H1 (cell line): ENCODE data around the gene GLRX5.

Experiments used
- CBX5 ChIP-seq: fragments of 300-800, 300-1000 bp; sonication (generic); IDR thresholded peaks from 2 replicates; pipeline ENCODE4 v1.7.1; 2016; ENCODE audit warnings: antibody characterized with exemption, low read length, low read depth
- CHD1 ChIP-seq: IDR thresholded peaks from 2 replicates; pipeline ENCODE4 v1.6.1; 2012; ENCODE audit warnings: low read depth, low read length, improper control_type of control experiment
- CREB1 ChIP-seq: IDR thresholded peaks from 2 replicates; pipeline ENCODE4 v1.6.1; 2012; ENCODE audit warnings: inconsistent platforms
- EP300 ChIP-seq, 2 experiments: IDR thresholded peaks; 1 replicate in 1 of 2; 2 replicates in 1 of 2; pipeline ENCODE4 v1.6.1; 2011 to 2012; ENCODE audit warnings: low read depth in 2 of 2, low read length in 2 of 2, mild to moderate bottlenecking in 2 of 2, borderline replicate concordance in 1 of 2, inconsistent platforms in 1 of 2, moderate library complexity in 1 of 2
- GABPA ChIP-seq: IDR thresholded peaks from 2 replicates; pipeline ENCODE4 v1.6.1; 2011; ENCODE audit warnings: mild to moderate bottlenecking, low read length, moderate library complexity, borderline replicate concordance; ENCODE audit not compliant: insufficient read depth
- GTF2F1 ChIP-seq: IDR thresholded peaks from 2 replicates; pipeline ENCODE4 v1.6.1; 2012; ENCODE audit warnings: low read depth, low read length, improper control_type of control experiment, borderline replicate concordance
- MAFK ChIP-seq: IDR thresholded peaks from 2 replicates; pipeline ENCODE4 v1.6.1; 2012; ENCODE audit warnings: low read depth, mild to moderate bottlenecking, improper control_type of control experiment, low read length
- NRF1 ChIP-seq: IDR thresholded peaks from 2 replicates; pipeline ENCODE4 v1.6.1; 2011; ENCODE audit warnings: mild to moderate bottlenecking, low read depth, low read length, improper control_type of control experiment
- POLR2A ChIP-seq, 2 experiments: IDR thresholded peaks; 1 replicate in 1 of 2; 2 replicates in 1 of 2; pipeline ENCODE4 v1.6.1; 2011; ENCODE audit warnings: low read depth in 2 of 2, low read length in 2 of 2, mild to moderate bottlenecking in 2 of 2; ENCODE audit errors: control extremely low read depth in 1 of 2
- POLR2AphosphoS5 ChIP-seq: IDR thresholded peaks from 2 replicates; pipeline ENCODE4 v1.6.1; 2011; ENCODE audit warnings: low read depth, low read length
- RBBP5 ChIP-seq: IDR thresholded peaks from 2 replicates; pipeline ENCODE4 v1.7.1; 2012; ENCODE audit warnings: low read depth, mild to moderate bottlenecking, inconsistent platforms, low read length, moderate library complexity, borderline replicate concordance
- SIN3A ChIP-seq, 2 experiments: IDR thresholded peaks in 1 of 2; conservative IDR thresholded peaks in 1 of 2; 2 replicates each; pipeline ENCODE4 v1.6.1; 2011 to 2012; ENCODE audit warnings: low read length in 2 of 2, improper control_type of control experiment in 1 of 2, low read depth in 1 of 2, mild to moderate bottlenecking in 1 of 2
- TF ChIP-seq, protein P1 (sequence below), 3 experiments: IDR thresholded peaks; 1 replicate in 2 of 3; 2 replicates in 1 of 3; pipeline versions ENCODE4 v1.5.1 to v1.6.1; 2011; ENCODE audit warnings: low read length in 3 of 3, mild to moderate bottlenecking in 3 of 3, inconsistent platforms in 2 of 3, low read depth in 1 of 3, moderate library complexity in 1 of 3; ENCODE audit not compliant: insufficient read depth in 1 of 3; ENCODE audit errors: control extremely low read depth in 1 of 3

DNA sequence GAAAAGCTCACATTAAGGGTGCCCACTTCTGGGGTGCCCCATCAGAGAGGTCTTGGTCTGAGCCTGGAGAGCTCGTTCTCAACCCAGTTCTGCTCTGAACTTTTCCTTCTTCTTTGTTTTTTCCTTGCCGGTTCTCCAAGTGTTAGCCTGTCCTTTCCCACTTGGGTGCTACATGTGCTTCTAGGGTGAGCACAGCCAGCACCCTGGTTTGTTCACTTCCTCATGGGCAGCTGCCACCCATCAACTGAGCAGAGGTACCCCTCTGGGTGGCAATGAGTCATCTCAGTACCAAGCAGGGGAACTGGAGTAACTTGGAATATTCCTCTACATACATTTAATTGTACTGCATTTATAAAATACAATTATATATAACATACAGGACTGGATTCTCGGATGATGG lies 14.5 kb upstream of the GLRX5 start:
- TF ChIP-seq EP300 (IDR thresholded peaks at IDR 0.05; ENCODE audit: borderline replicate concordance in 1 of 2, low read depth in 2 of 2, low read length in 2 of 2) (no peak), SIN3A (conservative IDR thresholded peaks at IDR 0.05 in 1 of 2, IDR thresholded peaks at IDR 0.05 in 1 of 2; ENCODE audit: low read depth in 1 of 2, low read length in 2 of 2) (no peak), POLR2A (IDR thresholded peaks at IDR 0.05; ENCODE audit: control extremely low read depth in 1 of 2, low read depth in 2 of 2, low read length in 2 of 2) (no peak), NRF1 (no peak), CREB1 (no peak), POLR2AphosphoS5 (no peak), RBBP5 (no peak), CHD1 (no peak), GTF2F1 (no peak), MAFK (no peak), CBX5 (no peak), GABPA (no peak)
- TF ChIP-seq, protein P1, sequence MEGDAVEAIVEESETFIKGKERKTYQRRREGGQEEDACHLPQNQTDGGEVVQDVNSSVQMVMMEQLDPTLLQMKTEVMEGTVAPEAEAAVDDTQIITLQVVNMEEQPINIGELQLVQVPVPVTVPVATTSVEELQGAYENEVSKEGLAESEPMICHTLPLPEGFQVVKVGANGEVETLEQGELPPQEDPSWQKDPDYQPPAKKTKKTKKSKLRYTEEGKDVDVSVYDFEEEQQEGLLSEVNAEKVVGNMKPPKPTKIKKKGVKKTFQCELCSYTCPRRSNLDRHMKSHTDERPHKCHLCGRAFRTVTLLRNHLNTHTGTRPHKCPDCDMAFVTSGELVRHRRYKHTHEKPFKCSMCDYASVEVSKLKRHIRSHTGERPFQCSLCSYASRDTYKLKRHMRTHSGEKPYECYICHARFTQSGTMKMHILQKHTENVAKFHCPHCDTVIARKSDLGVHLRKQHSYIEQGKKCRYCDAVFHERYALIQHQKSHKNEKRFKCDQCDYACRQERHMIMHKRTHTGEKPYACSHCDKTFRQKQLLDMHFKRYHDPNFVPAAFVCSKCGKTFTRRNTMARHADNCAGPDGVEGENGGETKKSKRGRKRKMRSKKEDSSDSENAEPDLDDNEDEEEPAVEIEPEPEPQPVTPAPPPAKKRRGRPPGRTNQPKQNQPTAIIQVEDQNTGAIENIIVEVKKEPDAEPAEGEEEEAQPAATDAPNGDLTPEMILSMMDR (IDR thresholded peaks at IDR 0.05; ENCODE audit: control extremely low read depth in 1 of 3, insufficient read depth in 1 of 3, low read depth in 1 of 3, low read length in 3 of 3) = no peak
